KG1 (cell line): Measurements from ENCODE around the gene TXNL4B.
A peak's percentile ranks its signal among the peaks of the same experiment; 100 is the strongest.
"Not testable (repeated sequence)": the region's sequence is repeated elsewhere in the genome, so short reads cannot be mapped to it uniquely, and the experiment has no call there.

ENCODE experiments used
- DNase-seq: peaks from one replicate; lab custom pipeline; 2025; lab: John Stamatoyannopoulos, UW

Gene TXNL4B

DNA sequence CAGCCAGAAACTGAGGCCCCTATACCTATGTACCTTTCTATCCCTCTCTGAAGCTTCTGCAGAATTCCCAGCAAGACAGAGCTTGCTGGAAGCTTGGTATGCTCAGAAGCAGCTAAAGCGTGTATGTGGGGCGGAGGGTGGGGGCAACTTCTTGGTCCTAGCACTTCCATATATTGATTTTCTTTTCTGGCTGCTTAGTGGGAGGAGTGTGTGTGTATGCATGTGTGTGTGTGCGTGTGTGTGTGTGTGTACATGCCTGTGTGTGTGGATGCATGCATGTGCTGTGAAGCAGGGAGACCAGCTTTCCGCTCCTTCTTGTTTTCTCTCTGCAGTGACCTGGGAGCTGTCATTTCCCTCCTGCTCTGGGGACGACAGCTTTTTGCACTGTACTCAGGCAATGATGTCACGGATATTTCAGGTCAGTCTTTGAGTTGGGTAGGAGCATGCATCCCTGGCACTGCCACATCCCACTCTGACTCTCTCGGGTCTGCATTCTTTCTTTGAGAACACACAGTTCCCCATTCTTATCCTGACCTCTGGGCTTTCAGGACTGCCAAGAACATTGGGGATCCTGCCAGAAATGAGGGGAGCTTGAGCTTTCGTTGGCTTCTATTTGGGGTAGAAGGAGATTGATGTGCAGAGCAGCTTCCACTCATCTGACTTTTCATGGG, 19.7 kb downstream of the TXNL4B start:
- DNase-seq: no peak

GRCh38 chr16:72072514-72073342, 20.7 kb downstream of the TXNL4B start:
- DNase-seq: no peak

GRCh38 chr16:72068930-72069329, 24.5 kb downstream of the TXNL4B start:
- no peak for DNase-seq

- peak; percentile 8 for DNase-seq
These were observed 26.7 kb downstream of the TXNL4B start for GRCh38 chr16:72066747-72067146.

DNA sequence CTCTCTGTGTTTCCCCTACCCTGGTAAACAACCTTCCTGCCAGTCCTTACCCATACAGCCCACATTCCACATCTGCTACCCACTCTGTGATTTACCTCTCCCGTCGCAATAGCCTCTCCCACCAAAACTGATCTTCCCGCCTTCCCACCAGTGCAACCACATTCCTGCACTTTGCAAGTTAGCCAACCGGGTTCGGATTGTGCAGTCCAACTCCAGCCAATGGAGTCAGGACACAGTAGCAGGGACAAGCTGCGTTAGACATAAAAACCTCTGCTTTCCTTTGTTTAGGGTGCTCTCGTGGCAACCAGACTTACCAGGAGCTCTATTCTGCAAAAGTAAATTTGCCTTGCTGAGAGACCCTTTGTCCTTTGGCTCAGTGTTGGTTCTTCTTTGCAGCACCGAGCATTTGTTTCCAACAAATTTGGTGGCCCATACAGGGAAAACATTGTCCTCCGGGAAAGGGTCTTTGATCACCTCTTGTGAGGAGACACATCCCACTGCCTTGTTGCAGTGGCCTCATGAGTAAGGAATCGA, 29.0 kb downstream of the TXNL4B start:
- no peak for DNase-seq

DNA sequence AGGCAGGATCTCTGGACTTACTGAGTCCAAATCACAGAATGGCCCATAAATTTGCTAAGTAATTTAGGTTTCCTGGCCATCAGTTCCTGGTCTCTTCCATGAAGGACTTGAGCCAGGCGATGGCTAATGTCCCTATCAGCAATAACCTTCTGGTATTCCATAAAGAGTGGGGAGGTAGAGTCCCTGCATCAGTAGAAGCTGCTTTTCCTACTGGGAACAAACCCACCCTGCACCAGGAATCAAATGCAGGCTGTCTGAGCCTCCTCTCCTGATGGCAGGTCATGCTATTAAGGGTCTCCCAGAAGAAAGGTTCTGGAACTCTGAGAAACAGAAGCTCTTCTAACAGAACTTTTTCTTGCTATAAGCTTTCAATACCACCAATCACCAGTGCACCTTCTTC, 31.9 kb downstream of the TXNL4B start:
- no peak for DNase-seq

DNA sequence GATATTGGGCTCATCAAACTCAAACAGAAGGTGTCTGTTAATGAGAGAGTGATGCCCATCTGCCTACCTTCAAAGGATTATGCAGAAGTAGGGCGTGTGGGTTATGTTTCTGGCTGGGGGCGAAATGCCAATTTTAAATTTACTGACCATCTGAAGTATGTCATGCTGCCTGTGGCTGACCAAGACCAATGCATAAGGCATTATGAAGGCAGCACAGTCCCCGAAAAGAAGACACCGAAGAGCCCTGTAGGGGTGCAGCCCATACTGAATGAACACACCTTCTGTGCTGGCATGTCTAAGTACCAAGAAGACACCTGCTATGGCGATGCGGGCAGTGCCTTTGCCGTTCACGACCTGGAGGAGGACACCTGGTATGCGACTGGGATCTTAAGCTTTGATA, 33.0 kb downstream of the TXNL4B start:
- no peak for DNase-seq

GRCh38 chr16:72059060-72059459, 34.4 kb downstream of the TXNL4B start:
- not testable (repeated sequence) for DNase-seq

- not testable (repeated sequence) for DNase-seq
These were observed 36.1 kb downstream of the TXNL4B start for GRCh38 chr16:72057313-72057712.

GRCh38 chr16:72055911-72056310, 37.5 kb downstream of the TXNL4B start:
- no peak for DNase-seq

- DNase-seq: not testable (repeated sequence)
These were observed 39.1 kb downstream of the TXNL4B start, which contains the start of gene HP for GRCh38 chr16:72054254-72054847. HP (plus strand) TSS chr16:72054505; CDS start chr16:72054653, 148 bp downstream.

DNA sequence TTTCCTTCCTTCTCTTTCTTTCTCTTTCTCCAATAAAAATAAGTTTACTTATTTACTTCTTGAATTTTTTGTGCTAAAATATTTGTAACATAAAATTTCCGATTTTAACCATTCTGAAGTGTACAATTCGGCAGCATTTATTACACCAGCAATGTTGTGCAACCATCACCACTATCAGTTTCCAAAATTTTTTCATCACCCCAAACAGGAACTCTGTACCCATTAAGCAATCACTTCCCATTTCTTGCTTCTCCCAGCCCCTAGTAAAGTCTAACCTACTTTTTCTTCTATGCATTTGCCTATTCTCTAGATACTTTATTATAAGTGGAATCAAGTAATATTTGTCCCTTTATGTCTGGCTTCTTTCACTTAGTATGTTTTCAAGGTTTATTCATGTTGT, 41.6 kb downstream of the TXNL4B start:
- DNase-seq: no peak

GRCh38 chr16:72050769-72051464, 42.5 kb downstream of the TXNL4B start:
- DNase-seq: no peak

DNA sequence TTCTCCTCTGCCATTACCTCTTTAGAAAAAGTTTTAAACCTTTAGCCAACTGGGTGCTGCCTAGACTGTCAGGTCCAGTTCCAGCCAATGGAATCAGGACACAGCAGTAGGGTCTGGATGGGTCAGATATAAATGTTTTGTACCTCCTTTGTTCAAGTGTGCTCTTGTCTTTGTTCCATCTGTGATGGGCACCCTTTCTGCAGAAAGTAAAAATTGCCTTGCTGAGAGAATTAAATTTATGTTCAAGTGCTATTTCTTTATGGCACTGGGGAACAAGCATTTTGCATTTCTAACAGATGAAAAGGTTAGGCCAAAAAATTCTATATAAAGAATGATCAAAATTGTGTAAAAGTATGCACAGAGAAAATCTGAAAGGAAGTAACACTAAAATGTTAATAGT, 44.3 kb downstream of the TXNL4B start:
- DNase-seq: no peak

DNA sequence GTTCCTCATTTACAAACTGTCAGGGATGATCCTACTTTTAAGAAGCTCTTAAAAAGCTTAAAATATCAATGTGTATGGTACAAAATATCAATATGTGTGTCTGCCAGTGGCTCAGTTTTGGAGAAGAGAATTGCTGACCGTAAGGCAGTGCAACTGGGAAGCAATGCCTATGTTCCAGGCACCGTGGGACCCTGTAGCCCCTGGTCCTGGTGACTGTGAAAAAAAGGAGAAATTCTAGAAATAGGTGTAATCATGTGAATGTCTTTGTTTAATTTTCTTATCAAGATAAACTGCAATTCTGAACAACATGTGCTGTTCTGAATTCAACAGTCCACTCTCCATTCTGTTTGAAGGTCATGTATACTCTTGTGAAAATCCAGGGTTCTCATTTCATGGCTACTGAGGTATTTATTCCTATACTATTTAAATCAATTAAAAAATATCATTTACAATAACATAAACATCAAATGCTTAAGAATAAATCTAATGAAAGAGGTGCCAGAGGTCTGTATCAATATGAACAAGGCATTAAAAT, 48.5 kb downstream of the TXNL4B start:
- DNase-seq: no peak

DNA sequence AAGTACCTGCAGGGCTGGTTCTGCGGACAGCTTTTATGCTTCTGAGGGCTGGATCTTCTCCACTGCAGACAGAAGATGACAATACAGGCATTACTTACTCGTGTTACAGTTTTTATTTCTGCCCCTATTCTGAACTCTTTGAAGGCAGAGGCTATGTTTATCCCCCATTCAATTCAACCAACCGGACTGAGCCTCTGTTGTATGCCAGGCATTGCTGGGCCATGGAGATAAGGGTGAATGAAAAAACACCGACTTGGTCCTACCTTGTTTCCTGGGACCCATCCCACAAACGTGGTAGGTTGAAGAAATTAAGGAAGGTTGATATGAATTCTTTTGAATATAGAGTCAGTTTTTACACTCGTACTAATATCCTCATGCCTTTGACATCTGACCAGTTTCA, 49.1 kb downstream of the TXNL4B start:
- no peak for DNase-seq

GRCh38 chr16:72043539-72043938, 49.9 kb downstream of the TXNL4B start:
- DNase-seq: no peak

GRCh38 chr16:72043058-72043457, 50.4 kb downstream of the TXNL4B start:
- DNase-seq: no peak

- no peak for DNase-seq
These were observed 51.2 kb downstream of the TXNL4B start for GRCh38 chr16:72042157-72042660.

GRCh38 chr16:72036098-72036497, 57.3 kb downstream of the TXNL4B start:
- no peak for DNase-seq
